A549 (cell line): Measurements from ENCODE around the gene PALM3. TPM values are rescaled to one million over a fixed set of nuclear protein-coding genes. Genes with fewer than 3 reads are reported as not detected.

Experiments
- ATAC-seq, 2 experiments: fragments of 200-7000 bp in 1 of 2; fragments of >200 bp in 1 of 2; cut with Nextera tagmentation in 1 of 2; cut with Tn5 transposase in 1 of 2; 3 replicates each; pipeline versions ENCODE4 v1.8.0 to v1.9.1; 2018 to 2020; ENCODE audit warnings: mild to moderate bottlenecking in 1 of 2, moderate library complexity in 1 of 2
- CTCF ChIA-PET: fragments of 300-600 bp; sonication (Branson Sonifier 250); formaldehyde crosslinking; extraction: SDS; loops from one replicate; lab custom pipeline; 2021; ENCODE audit warnings: antibody characterized with exemption, inconsistent platforms; lab: Yijun Ruan, JAX
- POLR2A ChIA-PET: fragments of 350-600 bp; formaldehyde crosslinking; extraction: SDS; loops from one replicate; lab custom pipeline; 2021; ENCODE audit warnings: antibody characterized with exemption, inconsistent platforms; lab: Yijun Ruan, JAX
- DNase-seq, 2 experiments: peaks; one replicate each; pipeline versions ENCODE4 v3.0.0 to v3.0.0-alpha.2; 2011 to 2016; ENCODE audit warnings: low read depth in 1 of 2, low spot score in 1 of 2
- FAIRE-seq: peaks from 2 replicates; lab custom pipeline; 2011; peaks lifted over from hg19 to GRCh38; lab: Jason Lieb, UNC
- H3K27ac ChIP-seq, 2 experiments: fragments of >200 bp; sonication (Bioruptor Twin); formaldehyde crosslinking; 3 replicates each; pipeline ENCODE4 v1.5.1; 2016 to 2017
- H3K4me1 ChIP-seq: fragments of >200 bp; sonication (Bioruptor Twin); formaldehyde crosslinking; 3 replicates; pipeline ENCODE4 v1.6.1; 2016
- H3K4me2 ChIP-seq: fragments of >200 bp; sonication (Bioruptor Twin); formaldehyde crosslinking; 3 replicates; pipeline ENCODE4 v1.6.1; 2016
- H3K4me3 ChIP-seq: fragments of >200 bp; sonication (Bioruptor Twin); formaldehyde crosslinking; 3 replicates; pipeline ENCODE4 v1.5.1; 2016
- H3K9me3 ChIP-seq: fragments of >200 bp; sonication (Bioruptor Twin); formaldehyde crosslinking; 3 replicates; pipeline ENCODE4 v1.6.1; 2016
- CBX8 ChIP-seq: fragments of 200-600 bp; sonication (generic); IDR thresholded peaks from 2 replicates; pipeline ENCODE4 v1.6.1; 2016
- CHD4 ChIP-seq: fragments of 200-600 bp; sonication (generic); IDR thresholded peaks from 2 replicates; pipeline ENCODE4 v1.6.1; 2016; ENCODE audit warnings: antibody characterized with exemption, mild to moderate bottlenecking, borderline replicate concordance
- FOSB ChIP-seq: fragments of 250-450 bp; sonication (Bioruptor Pico); IDR thresholded peaks from 2 replicates; pipeline ENCODE4 v1.5.0; 2020; ENCODE audit warnings: mild to moderate bottlenecking, moderate library complexity
- HDAC2 ChIP-seq: fragments of 200-600 bp; sonication (generic); IDR thresholded peaks from 2 replicates; pipeline ENCODE4 v1.6.1; 2016
- HEYL ChIP-seq: fragments of 250-450 bp; sonication (Bioruptor Pico); IDR thresholded peaks from 2 replicates; pipeline ENCODE4 v1.8.0; 2021; ENCODE audit warnings: mild to moderate bottlenecking, moderate library complexity
- KDM1A ChIP-seq: fragments of 200-600 bp; sonication (generic); IDR thresholded peaks from 2 replicates; pipeline ENCODE4 v1.6.1; 2016; ENCODE audit warnings: low read depth, mild to moderate bottlenecking
- MAFK ChIP-seq: fragments of 450-650 bp; IDR thresholded peaks from 2 replicates; pipeline ENCODE4 v1.6.1; 2014; ENCODE audit not compliant: partially characterized antibody
- MAZ ChIP-seq: fragments of 150-350 bp; IDR thresholded peaks from 2 replicates; pipeline ENCODE4 v1.6.1; 2014; ENCODE audit warnings: antibody characterized with exemption, low read depth, low read length, borderline replicate concordance
- MYC ChIP-seq: IDR thresholded peaks from 2 replicates; pipeline ENCODE4 v1.6.1; 2012; ENCODE audit warnings: mild to moderate bottlenecking, inconsistent platforms, low read length, improper control_type of control experiment, borderline replicate concordance
- NFE2L2 ChIP-seq: fragments of 150-350 bp; conservative IDR thresholded peaks from 2 replicates; pipeline ENCODE4 v1.6.1; 2014; ENCODE audit warnings: low read length
- RAD21 ChIP-seq, 2 experiments: fragments of >200 bp in 1 of 2; sonication (Bioruptor Twin) in 1 of 2; formaldehyde crosslinking in 1 of 2; IDR thresholded peaks in 1 of 2; conservative IDR thresholded peaks in 1 of 2; 2 replicates in 1 of 2; 3 replicates in 1 of 2; pipeline ENCODE4 v1.6.1; 2012 to 2018; ENCODE audit warnings: inconsistent platforms in 1 of 2
- RARB ChIP-seq: fragments of 250-450 bp; sonication (Bioruptor Pico); IDR thresholded peaks from 2 replicates; pipeline ENCODE4 v1.8.0; 2021; ENCODE audit warnings: mild to moderate bottlenecking, moderate library complexity
- RCOR1 ChIP-seq: fragments of 150-350 bp; IDR thresholded peaks from 2 replicates; pipeline ENCODE4 v1.6.1; 2014; ENCODE audit warnings: antibody characterized with exemption, low read length, low read depth
- RFX5 ChIP-seq: fragments of 450-650 bp; IDR thresholded peaks from 2 replicates; pipeline ENCODE4 v1.7.1; 2014; ENCODE audit warnings: antibody characterized with exemption, mild to moderate bottlenecking, moderate library complexity
- SMC3 ChIP-seq: fragments of >200 bp; sonication (Bioruptor Twin); formaldehyde crosslinking; IDR thresholded peaks from 3 replicates; pipeline ENCODE4 v1.6.1; 2018; ENCODE audit warnings: inconsistent platforms
- ZNF302 ChIP-seq: fragments of 250-450 bp; sonication (Bioruptor Pico); IDR thresholded peaks from 2 replicates; pipeline ENCODE4 v1.9.0; 2021; ENCODE audit warnings: inconsistent platforms, mild to moderate bottlenecking, moderate library complexity
- ZSCAN20 ChIP-seq: fragments of 250-450 bp; sonication (Bioruptor Pico); IDR thresholded peaks from 2 replicates; pipeline ENCODE4 v1.8.0; 2022; ENCODE audit warnings: mild to moderate bottlenecking, moderate library complexity
- whole genome bisulfite sequencing: methylation state at CpG from one replicate; pipeline ENCODE4 v1.1.6; 2017; ENCODE audit errors: missing lambda C conversion rate; 5-methylcytosine and 5-hydroxymethylcytosine counted together
- polyA plus RNA-seq, 4 experiments: library from polyadenylated mRNA; depleted of rRNA in 3 of 4; stranded (reverse); fragments of >200 nt; fragmentation: RNase III in 1 of 4; extraction: RNeasy Plus Mini Kit Qiagen cat#74134 plus additional on column Dnase treatment in 1 of 4; gene quantifications; 2 replicates in 3 of 4; 3 replicates in 1 of 4; pipeline ENCODE4 v1.2.3, GENCODE V29; 2011 to 2017
- TF ChIP-seq, protein P1 (sequence below): fragments of >200 bp; sonication (Bioruptor Twin); formaldehyde crosslinking; IDR thresholded peaks from 3 replicates; pipeline ENCODE4 v1.5.1; 2016
- TF ChIP-seq, protein P2 (sequence below): fragments of >200 bp; sonication (Bioruptor Twin); formaldehyde crosslinking; IDR thresholded peaks from 2 replicates; pipeline ENCODE4 v1.6.1; 2016
- TF ChIP-seq, protein P3 (sequence below): fragments of 450-650 bp; IDR thresholded peaks from 2 replicates; pipeline ENCODE4 v1.6.1; 2014; ENCODE audit warnings: antibody characterized with exemption
- TF ChIP-seq, protein P4 (sequence below): fragments of 150-350 bp; IDR thresholded peaks from 2 replicates; pipeline ENCODE4 v1.6.1; 2014; ENCODE audit warnings: low read depth, mild to moderate bottlenecking, low read length

Gene PALM3
- polyA plus RNA-seq, 2 of the 4 experiments (the other 2 are of a cell fraction): 0.96 to 12.1 TPM

DNA sequence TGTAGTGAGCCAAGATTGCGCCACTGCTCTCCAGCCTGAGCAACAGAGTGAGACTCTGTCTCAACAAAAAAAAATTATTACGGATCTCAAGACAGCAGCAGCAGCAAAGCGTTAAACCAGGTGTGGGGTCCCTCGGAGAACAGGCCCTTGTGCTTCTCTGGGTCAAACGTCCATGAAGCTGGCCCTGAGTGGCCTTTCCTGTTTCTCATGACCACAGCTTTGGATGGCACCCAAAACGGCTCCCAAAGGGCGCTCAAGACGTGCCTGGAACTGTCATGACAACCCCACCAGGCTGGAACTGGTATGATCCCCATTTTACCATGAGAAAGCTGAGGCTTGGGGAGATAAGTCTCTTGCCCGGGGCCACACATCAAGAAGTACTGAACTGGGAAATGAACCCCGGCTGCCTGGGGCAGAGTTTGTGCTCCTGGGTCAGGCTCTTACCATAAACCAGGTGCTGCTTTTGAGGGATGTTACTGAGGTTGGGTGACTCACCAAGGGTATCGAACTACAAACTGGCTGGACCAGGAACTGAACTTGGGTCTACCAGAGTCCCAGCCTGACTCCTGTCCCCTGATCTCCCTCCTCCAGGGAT is 40.3 kb upstream of the PALM3 start:
- ATAC-seq: no peak
- POLR2A ChIA-PET: no interaction called here
- no peak for DNase-seq
- TF ChIP-seq CBX8: no peak
- TF ChIP-seq MAZ: no peak
- TF ChIP-seq ZSCAN20 (CRISPR knock-in tag): no peak
- no peak for TF ChIP-seq RCOR1
- TF ChIP-seq RARB: no peak
- no peak for TF ChIP-seq RFX5
- no peak for TF ChIP-seq RAD21 (conservative IDR thresholded peaks at IDR 0.05 in 1 of 2, IDR thresholded peaks at IDR 0.05 in 1 of 2)
- TF ChIP-seq, protein P1, sequence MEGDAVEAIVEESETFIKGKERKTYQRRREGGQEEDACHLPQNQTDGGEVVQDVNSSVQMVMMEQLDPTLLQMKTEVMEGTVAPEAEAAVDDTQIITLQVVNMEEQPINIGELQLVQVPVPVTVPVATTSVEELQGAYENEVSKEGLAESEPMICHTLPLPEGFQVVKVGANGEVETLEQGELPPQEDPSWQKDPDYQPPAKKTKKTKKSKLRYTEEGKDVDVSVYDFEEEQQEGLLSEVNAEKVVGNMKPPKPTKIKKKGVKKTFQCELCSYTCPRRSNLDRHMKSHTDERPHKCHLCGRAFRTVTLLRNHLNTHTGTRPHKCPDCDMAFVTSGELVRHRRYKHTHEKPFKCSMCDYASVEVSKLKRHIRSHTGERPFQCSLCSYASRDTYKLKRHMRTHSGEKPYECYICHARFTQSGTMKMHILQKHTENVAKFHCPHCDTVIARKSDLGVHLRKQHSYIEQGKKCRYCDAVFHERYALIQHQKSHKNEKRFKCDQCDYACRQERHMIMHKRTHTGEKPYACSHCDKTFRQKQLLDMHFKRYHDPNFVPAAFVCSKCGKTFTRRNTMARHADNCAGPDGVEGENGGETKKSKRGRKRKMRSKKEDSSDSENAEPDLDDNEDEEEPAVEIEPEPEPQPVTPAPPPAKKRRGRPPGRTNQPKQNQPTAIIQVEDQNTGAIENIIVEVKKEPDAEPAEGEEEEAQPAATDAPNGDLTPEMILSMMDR: no peak
- TF ChIP-seq, protein P2, sequence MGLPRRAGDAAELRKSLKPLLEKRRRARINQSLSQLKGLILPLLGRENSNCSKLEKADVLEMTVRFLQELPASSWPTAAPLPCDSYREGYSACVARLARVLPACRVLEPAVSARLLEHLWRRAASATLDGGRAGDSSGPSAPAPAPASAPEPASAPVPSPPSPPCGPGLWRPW: no peak
- no peak for TF ChIP-seq NFE2L2
- WGBS: 89% methylated on average over 8 of the region's 11 CpGs
- H3K4me3 ChIP-seq: no peak overlapping the region
- no peak overlapping the region for H3K4me2 ChIP-seq
- no peak overlapping the region for H3K27ac ChIP-seq
- H3K9me3 ChIP-seq: no peaks in the 10 kb centered on the region
- CTCF ChIA-PET: interaction anchor here (0.8 to 2.0 kb wide), 4 partner anchors 10 to 43 kb away, joined by 3 to 4 read pairs (median 4); no protein-coding TSS in a partner anchor
- no peaks in the 10 kb centered on the region for H3K4me1 ChIP-seq
- FAIRE-seq: no peak

DNA sequence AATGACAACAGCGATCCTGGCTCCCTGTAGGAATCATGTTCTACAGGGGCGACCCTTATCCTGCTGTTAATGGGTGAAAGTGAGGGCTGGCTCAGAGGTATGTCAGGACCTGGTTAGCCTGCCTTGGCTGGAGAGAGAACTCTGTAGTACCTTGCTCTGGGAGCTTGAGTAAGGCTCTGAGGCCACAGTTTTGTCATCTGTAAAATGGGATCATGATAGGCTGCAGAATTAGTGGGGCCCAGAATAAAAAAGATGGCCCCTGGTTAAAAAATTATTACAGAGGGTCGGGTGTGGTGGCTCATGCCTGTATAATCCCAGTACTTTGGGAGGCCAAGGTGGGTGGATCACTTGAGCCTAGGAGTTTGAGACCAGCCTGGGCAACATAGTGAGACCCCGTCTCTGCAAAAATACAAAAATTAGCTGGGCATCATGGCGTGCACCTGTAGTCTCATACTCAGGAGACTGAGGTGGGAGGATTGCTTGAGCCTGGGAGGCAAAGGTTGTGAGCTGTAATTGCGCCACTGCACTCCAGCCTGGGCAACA is 39.2 kb upstream of the PALM3 start:
- Histone ChIP-seq H3K4me3 (no peak overlapping the region), H3K4me1 (no peaks in the 10 kb centered on the region), H3K9me3 (no peaks in the 10 kb centered on the region), H3K4me2 (no peak overlapping the region), H3K27ac (no peak overlapping the region)
- ATAC-seq: no peak
- no peak for DNase-seq
- no peak for FAIRE-seq
- ChIA-PET POLR2A (no interaction called here), CTCF (interaction anchor here (1.1 to 2.0 kb wide), 4 partner anchors 9 to 42 kb away, joined by 3 to 4 read pairs (median 4); partner anchors contain the start of gene ASF1B)
- TF ChIP-seq, protein P3, sequence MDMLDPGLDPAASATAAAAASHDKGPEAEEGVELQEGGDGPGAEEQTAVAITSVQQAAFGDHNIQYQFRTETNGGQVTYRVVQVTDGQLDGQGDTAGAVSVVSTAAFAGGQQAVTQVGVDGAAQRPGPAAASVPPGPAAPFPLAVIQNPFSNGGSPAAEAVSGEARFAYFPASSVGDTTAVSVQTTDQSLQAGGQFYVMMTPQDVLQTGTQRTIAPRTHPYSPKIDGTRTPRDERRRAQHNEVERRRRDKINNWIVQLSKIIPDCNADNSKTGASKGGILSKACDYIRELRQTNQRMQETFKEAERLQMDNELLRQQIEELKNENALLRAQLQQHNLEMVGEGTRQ: no peak
- TF ChIP-seq HDAC2 (no peak), SMC3 (no peak), KDM1A (no peak), ZNF302 (CRISPR knock-in tag) (no peak), HEYL (CRISPR knock-in tag) (no peak), FOSB (CRISPR knock-in tag) (no peak), MYC (no peak), MAFK (no peak)
- TF ChIP-seq, protein P2: no peak
- WGBS: 92% methylated on average over 5 of the region's 6 CpGs

DNA sequence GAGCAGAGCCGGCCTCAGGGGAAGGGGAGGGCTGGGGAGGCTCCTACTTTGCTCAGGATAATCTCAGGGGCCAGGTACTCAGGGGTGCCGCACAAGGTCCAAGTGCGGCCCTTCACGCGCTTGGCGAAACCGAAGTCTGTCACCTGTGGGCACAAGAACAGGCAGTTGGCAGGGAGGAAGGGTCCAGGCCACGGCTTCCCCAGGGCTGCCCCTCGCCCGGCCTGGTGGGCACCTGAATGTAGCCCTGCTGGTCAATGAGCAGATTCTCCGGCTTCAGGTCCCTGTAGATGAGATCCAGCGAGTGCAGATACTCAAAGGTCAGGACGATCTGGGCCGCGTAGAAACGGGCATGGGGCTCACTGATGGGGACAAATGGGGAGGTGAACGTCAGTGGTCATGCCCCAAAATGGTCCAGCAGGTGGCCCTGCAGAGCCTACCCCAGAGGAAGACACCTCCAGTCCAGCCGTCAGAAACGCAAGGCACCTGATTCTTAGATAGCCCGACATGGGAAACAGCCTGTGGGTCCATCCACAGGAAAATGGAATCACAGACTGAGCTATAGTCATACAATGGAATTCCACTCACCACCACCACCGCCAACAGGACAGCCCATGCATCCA is 35.8 kb upstream of the PALM3 start:
- H3K27ac ChIP-seq: no peak overlapping the region
- H3K4me1 ChIP-seq: no peaks in the 10 kb centered on the region
- no peak overlapping the region for H3K4me2 ChIP-seq
- ChIA-PET POLR2A (no interaction called here), CTCF (no interaction called here)
- WGBS: 86% methylated on average over 19 of the region's 21 CpGs
- TF ChIP-seq, protein P4, sequence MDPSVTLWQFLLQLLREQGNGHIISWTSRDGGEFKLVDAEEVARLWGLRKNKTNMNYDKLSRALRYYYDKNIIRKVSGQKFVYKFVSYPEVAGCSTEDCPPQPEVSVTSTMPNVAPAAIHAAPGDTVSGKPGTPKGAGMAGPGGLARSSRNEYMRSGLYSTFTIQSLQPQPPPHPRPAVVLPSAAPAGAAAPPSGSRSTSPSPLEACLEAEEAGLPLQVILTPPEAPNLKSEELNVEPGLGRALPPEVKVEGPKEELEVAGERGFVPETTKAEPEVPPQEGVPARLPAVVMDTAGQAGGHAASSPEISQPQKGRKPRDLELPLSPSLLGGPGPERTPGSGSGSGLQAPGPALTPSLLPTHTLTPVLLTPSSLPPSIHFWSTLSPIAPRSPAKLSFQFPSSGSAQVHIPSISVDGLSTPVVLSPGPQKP: no peak
- TF ChIP-seq RAD21 (conservative IDR thresholded peaks at IDR 0.05 in 1 of 2, IDR thresholded peaks at IDR 0.05 in 1 of 2): peak in 1 of 2 experiments; percentile 10; a peak in 1 of 5 replicates
- no peak for TF ChIP-seq CHD4
- H3K9me3 ChIP-seq: peaks cover 11% of the 10 kb centered on the region
- no peak for DNase-seq
- no peak overlapping the region for H3K4me3 ChIP-seq
- no peak for FAIRE-seq
- ATAC-seq: peak in 1 of 2 experiments; percentile 51; a peak in 2 of 6 replicates
